Measurements from ENCODE around the gene EXOC6B. TPM values are rescaled to one million over a fixed set of nuclear protein-coding genes. Genes with fewer than 3 reads are reported as not detected.

Gene EXOC6B
- total RNA-seq, 4 donors from 2014 or later: 14.1 to 107 (median 38.5) TPM

GRCh38 chr2:72796766-72797165, 29.1 kb downstream of the EXOC6B start:
- DNase-seq: no peak
- Histone ChIP-seq H3K9me3 (no peaks in the 10 kb centered on the region), H3K27ac (no peak overlapping the region), H3K4me1 (no peaks in the 10 kb centered on the region), H3K36me3 (no peaks in the 10 kb centered on the region), H3K27me3 (no peaks in the 10 kb centered on the region), H3K4me3 (no peak overlapping the region)
- intact Hi-C loops (cut with DNase I; ENCODE audit: low total_unique reads): no loop called here
- no peak for TF ChIP-seq CTCF (IDR thresholded peaks at IDR 0.05)
- no peak for TF ChIP-seq POLR2A (IDR thresholded peaks at IDR 0.05)

DNA sequence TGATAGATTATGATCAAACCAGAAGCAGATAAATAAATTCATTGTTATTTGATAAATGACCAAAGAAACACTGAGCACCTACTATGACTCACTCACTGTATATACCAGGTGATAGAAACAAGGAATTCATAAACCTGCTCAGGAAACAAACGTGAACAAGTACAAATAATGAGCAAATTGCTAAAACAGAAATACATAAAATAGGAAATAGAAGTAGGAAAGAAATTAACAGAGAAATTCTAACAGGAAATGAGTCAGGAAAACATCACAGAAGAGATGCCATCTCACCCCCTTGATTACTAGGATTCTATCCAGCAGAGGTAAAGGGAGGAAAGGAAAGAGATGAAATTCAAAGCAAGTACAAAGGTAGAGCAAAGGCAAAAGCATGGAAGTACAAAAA, 31.3 kb downstream of the EXOC6B start:
- no peaks in the 10 kb centered on the region for H3K9me3 ChIP-seq
- H3K36me3 ChIP-seq: no peaks in the 10 kb centered on the region
- TF ChIP-seq POLR2A (IDR thresholded peaks at IDR 0.05) (no peak), CTCF (IDR thresholded peaks at IDR 0.05) (no peak)
- H3K27ac ChIP-seq: no peak overlapping the region
- DNase-seq: no peak
- H3K4me3 ChIP-seq: no peak overlapping the region
- H3K27me3 ChIP-seq: no peaks in the 10 kb centered on the region
- no peaks in the 10 kb centered on the region for H3K4me1 ChIP-seq
- intact Hi-C loops (cut with DNase I; ENCODE audit: low total_unique reads): no loop called here

DNA sequence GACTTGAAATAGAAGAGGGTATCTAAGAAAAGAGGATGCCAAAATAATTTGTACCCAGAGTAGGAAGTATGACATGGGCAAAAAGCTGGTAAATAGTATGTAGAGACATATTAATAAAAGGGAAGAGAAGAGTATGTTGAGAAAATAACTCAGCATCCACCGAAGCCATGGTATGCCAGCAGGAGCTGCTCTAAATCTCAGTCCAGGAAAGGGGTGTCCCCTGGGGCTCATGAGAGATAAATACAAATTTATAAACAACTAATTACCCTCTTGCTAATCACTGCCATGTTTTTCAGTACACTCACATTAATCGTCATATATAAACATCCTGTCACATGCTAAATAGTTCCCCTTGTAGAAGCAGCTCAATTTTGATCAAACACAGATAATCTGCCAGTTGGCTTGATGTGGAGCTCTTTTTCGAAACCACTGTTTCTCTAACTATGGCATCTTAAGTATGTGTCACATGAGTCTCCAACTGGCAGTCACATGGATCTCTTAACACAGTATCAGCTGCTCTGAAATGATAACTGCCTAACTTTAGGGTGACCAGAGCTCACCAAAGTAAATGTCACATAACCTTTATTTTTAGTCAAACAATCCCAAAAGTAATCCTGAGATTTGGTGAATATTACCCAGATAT, 31.9 kb downstream of the EXOC6B start:
- Histone ChIP-seq H3K27ac (no peak overlapping the region), H3K4me3 (no peak overlapping the region), H3K27me3 (no peaks in the 10 kb centered on the region), H3K4me1 (no peaks in the 10 kb centered on the region), H3K36me3 (no peaks in the 10 kb centered on the region), H3K9me3 (no peaks in the 10 kb centered on the region)
- DNase-seq: no peak
- TF ChIP-seq CTCF (IDR thresholded peaks at IDR 0.05) (no peak), POLR2A (IDR thresholded peaks at IDR 0.05) (no peak)
- intact Hi-C loops (cut with DNase I; ENCODE audit: low total_unique reads): no loop called here

DNA sequence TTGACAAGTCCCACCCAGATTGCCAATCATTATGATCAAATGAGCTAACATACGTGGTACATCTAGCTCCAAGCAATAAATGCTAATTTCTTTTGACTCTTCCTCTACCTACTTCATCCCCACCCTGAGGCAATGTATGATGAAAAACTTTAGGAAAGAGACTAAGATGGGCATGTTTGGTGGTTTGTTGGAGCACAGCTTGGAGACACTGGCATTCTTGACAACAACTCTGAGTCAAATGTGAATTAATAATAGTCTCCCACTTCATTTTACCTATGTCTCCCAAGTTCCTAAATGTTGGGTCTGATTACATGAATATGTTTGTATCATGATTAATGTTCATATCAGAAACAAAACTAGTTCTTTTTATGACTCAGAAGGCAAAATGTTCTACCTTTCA, 36.6 kb downstream of the EXOC6B start:
- Histone ChIP-seq H3K4me3 (no peak overlapping the region), H3K36me3 (no peaks in the 10 kb centered on the region), H3K9me3 (no peaks in the 10 kb centered on the region), H3K27ac (no peak overlapping the region), H3K4me1 (no peaks in the 10 kb centered on the region), H3K27me3 (no peaks in the 10 kb centered on the region)
- DNase-seq: no peak
- intact Hi-C loops (cut with DNase I; ENCODE audit: low total_unique reads): no loop called here
- TF ChIP-seq CTCF (IDR thresholded peaks at IDR 0.05): no peak
- TF ChIP-seq POLR2A (IDR thresholded peaks at IDR 0.05): no peak

DNA sequence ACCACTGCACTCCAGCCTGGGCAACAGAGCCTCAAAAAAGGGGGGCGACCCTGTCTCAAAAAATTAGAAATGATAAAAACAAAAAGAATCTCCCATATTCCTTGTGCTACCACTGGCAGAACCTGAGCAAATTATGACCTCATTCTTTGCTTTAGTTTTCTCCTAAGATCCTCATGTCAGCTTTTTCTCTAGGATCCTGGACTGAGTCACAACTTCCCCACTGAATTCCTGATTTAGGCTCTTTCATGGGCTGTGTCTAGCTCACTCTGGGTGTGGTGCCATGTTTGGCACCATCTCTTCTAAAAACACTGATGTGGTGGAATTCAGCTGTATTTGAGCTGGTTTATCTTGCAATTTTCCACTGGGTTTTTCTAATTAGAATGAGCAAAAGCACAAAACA, 37.1 kb downstream of the EXOC6B start:
- no peaks in the 10 kb centered on the region for H3K27me3 ChIP-seq
- intact Hi-C loops (cut with DNase I; ENCODE audit: low total_unique reads): no loop called here

More for the DNA sequence above, 37.1 kb downstream of the EXOC6B start:
- no peaks in the 10 kb centered on the region for H3K36me3 ChIP-seq
- H3K4me3 ChIP-seq: no peak overlapping the region
- H3K27ac ChIP-seq: no peak overlapping the region
- no peaks in the 10 kb centered on the region for H3K9me3 ChIP-seq
- DNase-seq: no peak
- H3K4me1 ChIP-seq: no peaks in the 10 kb centered on the region
- TF ChIP-seq CTCF (IDR thresholded peaks at IDR 0.05) (no peak), POLR2A (IDR thresholded peaks at IDR 0.05) (no peak)
